Transverse colon (tissue), 3 donors: Measurements from ENCODE around the gene SLC39A11.

Experiments used
- POLR2A ChIP-seq: fragments of 450-650 bp; IDR thresholded peaks from one replicate; pipeline ENCODE4 v1.6.1; 2016; ENCODE audit warnings: antibody characterized with exemption, mild to moderate bottlenecking, moderate library complexity
- POLR2AphosphoS5 ChIP-seq, 3 donors: sonication (generic); formaldehyde crosslinking; IDR thresholded peaks; one replicate each; pipeline ENCODE4 v1.6.1; 2016; ENCODE audit warnings: antibody characterized with exemption in 3 of 3

DNA sequence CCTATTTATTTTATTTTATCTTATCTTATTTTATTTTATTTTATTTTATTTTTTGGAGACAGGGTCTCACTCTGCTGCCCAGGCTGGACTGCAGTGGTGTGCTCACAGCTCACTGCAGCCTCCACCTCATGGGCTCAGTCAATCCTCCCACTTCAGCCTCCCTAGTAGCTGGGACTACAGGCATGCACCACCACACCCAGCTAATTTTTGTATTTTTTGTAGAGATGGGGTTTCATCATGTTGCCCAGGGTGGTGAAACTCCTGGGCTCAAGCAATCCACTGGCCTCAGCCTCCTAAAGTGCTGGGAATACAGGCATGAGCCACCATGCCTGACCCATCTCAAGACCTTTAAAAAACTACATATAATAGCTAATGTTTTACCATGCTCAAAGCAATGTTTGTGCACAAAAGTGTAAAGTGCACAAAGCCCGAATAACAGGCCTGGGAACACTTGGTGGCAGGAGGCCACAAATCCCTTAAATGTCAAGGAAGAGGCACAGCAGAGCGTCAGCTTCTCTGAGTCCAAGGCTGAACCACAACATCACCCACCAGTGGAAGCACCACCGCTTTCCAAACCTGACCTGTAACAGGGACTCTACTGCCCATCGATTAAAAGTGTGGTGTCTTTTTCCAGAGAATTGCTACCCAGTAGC, 30.6 kb upstream of the SLC39A11 start:
- no peak for TF ChIP-seq POLR2A
- no peak for TF ChIP-seq POLR2AphosphoS5 (IDR thresholded peaks at IDR 0.05)
